ENCODE measurements around the gene MLX. TPM values are rescaled to one million over a fixed set of nuclear protein-coding genes. Genes with fewer than 3 reads are reported as not detected.

MLX gene
- total RNA-seq, 1 experiment from 2014 or later: 37.5 TPM

DNA sequence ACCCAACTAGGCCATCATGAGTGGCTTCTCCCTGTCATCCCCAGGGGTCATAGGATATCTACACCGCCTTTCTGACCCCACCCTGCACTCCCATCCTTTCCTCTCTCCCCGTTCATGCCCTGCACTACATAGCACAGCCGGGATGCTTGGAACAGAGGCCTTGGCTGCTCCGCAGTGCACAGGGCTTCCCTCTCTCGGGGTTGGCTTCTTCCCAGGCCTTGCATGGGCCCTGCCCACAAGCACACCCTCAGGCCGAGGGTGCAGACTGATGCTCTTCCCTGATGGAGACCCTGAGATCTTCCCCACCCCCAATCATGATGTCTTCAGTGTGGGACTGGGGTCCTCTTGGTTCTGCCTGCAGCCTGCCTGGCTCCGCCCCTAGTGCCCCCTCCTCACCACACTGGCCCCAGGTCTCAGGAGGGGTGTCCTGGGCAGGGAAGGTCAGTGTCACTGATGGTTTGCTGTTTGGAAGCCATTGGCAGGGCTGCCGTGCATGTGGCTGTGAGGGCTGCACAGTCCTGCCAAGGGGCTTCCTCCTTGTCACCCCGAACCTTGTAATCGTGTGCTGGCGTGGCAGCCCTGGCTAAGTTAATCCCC, 45.1 kb upstream of the MLX start:
- H3K4me1 Mint-ChIP-seq (ENCODE audit: low read depth, unreplicated experiment): peaks cover 62% of the 10 kb centered on the region
- H3K36me3 ChIP-seq (ENCODE audit: control insufficient read depth, insufficient read depth, low read length): peaks cover 1% of the 10 kb centered on the region
- no TSS peak for BruUV-seq (replicated peaks)
- H3K4me1 ChIP-seq: peaks cover 64% of the 10 kb centered on the region
- no peaks in the 10 kb centered on the region for H3K9me3 ChIP-seq
- DNase-seq: no peak
- TF ChIP-seq, protein P1, sequence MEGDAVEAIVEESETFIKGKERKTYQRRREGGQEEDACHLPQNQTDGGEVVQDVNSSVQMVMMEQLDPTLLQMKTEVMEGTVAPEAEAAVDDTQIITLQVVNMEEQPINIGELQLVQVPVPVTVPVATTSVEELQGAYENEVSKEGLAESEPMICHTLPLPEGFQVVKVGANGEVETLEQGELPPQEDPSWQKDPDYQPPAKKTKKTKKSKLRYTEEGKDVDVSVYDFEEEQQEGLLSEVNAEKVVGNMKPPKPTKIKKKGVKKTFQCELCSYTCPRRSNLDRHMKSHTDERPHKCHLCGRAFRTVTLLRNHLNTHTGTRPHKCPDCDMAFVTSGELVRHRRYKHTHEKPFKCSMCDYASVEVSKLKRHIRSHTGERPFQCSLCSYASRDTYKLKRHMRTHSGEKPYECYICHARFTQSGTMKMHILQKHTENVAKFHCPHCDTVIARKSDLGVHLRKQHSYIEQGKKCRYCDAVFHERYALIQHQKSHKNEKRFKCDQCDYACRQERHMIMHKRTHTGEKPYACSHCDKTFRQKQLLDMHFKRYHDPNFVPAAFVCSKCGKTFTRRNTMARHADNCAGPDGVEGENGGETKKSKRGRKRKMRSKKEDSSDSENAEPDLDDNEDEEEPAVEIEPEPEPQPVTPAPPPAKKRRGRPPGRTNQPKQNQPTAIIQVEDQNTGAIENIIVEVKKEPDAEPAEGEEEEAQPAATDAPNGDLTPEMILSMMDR (IDR thresholded peaks at IDR 0.05; ENCODE audit: insufficient read depth in 1 of 2, low read depth in 1 of 2, low read length in 1 of 2, severe bottlenecking in 1 of 2, unreplicated experiment in 1 of 2): no peak
- ChIA-PET POLR2A (no interaction called here), CTCF (no interaction called here)
- intact Hi-C loops (cut with micrococcal nuclease; ENCODE audit: unreplicated experiment): no loop called here
- no peak overlapping the region for H3K4me3 ChIP-seq (ENCODE audit: low read depth, low read length)
- no peaks in the 10 kb centered on the region for H3K9me3 Mint-ChIP-seq (ENCODE audit: unreplicated experiment)
- H3K27ac Mint-ChIP-seq (ENCODE audit: unreplicated experiment): peak overlapping the region; percentile 90
- H3K27me3 Mint-ChIP-seq (ENCODE audit: insufficient read depth, unreplicated experiment): no peaks in the 10 kb centered on the region
- no peak overlapping the region for H3K4me3 Mint-ChIP-seq (ENCODE audit: unreplicated experiment)
- H3K27me3 ChIP-seq (replicated peaks; ENCODE audit: control insufficient read depth, insufficient read depth, low read length): no peaks in the 10 kb centered on the region
- peaks cover 35% of the 10 kb centered on the region for H3K36me3 Mint-ChIP-seq (ENCODE audit: insufficient read depth, unreplicated experiment)

DNA sequence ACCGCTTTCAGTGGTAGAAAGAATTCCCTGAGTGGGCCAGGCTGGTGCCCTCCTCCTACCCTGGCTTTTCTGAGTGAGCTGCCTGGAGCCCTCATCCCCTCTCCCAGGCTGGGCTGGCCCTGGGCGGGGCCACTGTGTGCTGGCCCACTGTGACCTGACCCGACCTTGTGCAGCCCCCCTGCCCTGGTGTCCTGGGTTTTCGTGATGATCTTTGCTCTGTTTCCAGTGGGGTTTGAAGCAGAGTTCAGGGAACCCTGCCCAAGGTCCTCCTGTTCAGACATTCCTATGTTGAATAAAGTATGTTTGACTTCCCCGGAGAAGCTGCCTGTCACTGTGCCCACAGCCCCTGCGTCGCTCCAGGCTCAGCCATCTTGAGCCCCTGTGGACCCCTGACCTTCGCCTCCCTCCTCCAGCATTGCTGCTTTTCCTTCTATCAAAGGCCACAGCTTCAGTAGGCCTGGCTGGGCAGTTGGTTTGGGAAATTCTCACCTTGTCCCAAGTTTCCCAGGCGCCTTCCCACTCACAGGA, 44.6 kb upstream of the MLX start:
- BruUV-seq (replicated peaks): no TSS peak
- intact Hi-C loops (cut with micrococcal nuclease; ENCODE audit: unreplicated experiment): no loop called here
- no peaks in the 10 kb centered on the region for H3K27me3 ChIP-seq (replicated peaks; ENCODE audit: control insufficient read depth, insufficient read depth, low read length)
- H3K4me3 ChIP-seq (ENCODE audit: low read depth, low read length): no peak overlapping the region
- peaks cover 69% of the 10 kb centered on the region for H3K4me1 ChIP-seq
- Mint-ChIP-seq H3K4me3 (ENCODE audit: unreplicated experiment) (no peak overlapping the region), H3K4me1 (ENCODE audit: low read depth, unreplicated experiment) (peaks cover 66% of the 10 kb centered on the region), H3K36me3 (ENCODE audit: insufficient read depth, unreplicated experiment) (peaks cover 31% of the 10 kb centered on the region), H3K9me3 (ENCODE audit: unreplicated experiment) (no peaks in the 10 kb centered on the region), H3K27me3 (ENCODE audit: insufficient read depth, unreplicated experiment) (no peaks in the 10 kb centered on the region), H3K27ac (ENCODE audit: unreplicated experiment) (peak overlapping the region; percentile 90)
- DNase-seq: no peak
- CTCF ChIA-PET: interaction anchor here (0.8 to 0.9 kb wide), 2 partner anchors 19 to 94 kb away, joined by 3 read pairs; no protein-coding TSS in a partner anchor
- no peaks in the 10 kb centered on the region for H3K9me3 ChIP-seq
- TF ChIP-seq, protein P1 (IDR thresholded peaks at IDR 0.05; ENCODE audit: insufficient read depth in 1 of 2, low read depth in 1 of 2, low read length in 1 of 2, severe bottlenecking in 1 of 2, unreplicated experiment in 1 of 2): no peak
- peaks cover 1% of the 10 kb centered on the region; the same call in 1 of the 2 replicates for H3K36me3 ChIP-seq (ENCODE audit: control insufficient read depth, insufficient read depth, low read length)
- POLR2A ChIA-PET: interaction anchor here (0.6 kb wide), 1 partner anchor 10 kb away, joined by 4 read pairs; no protein-coding TSS in a partner anchor

DNA sequence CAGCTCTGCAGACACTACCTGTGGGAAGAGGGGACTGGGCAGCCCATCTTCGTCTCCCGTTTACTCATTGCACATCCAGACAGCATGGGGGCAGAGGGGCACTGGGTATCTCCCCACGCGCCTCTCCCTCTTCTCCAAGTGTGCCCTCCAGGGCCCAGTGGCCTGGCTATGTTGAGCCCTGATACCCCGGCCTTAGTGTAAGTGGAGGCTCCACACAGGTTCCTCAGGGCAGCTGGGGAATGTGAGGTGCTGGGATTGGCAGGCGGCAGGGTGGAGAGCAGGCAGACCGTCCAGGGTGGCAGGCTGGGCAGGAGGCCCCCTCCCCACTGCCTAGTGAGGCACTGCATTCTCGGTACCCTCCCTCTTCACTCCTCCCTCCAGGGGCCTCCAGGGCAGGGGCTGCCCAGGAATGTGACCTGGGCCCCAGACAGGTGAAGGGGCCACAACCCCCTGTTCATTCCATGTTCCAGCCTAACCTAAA, 44.1 kb upstream of the MLX start:
- no TSS peak for BruUV-seq (replicated peaks)
- no peaks in the 10 kb centered on the region for H3K9me3 ChIP-seq
- Mint-ChIP-seq H3K36me3 (ENCODE audit: insufficient read depth, unreplicated experiment) (peaks cover 26% of the 10 kb centered on the region), H3K4me3 (ENCODE audit: unreplicated experiment) (no peak overlapping the region), H3K27ac (ENCODE audit: unreplicated experiment) (peak overlapping the region; percentile 90), H3K4me1 (ENCODE audit: low read depth, unreplicated experiment) (peaks cover 69% of the 10 kb centered on the region), H3K9me3 (ENCODE audit: unreplicated experiment) (no peaks in the 10 kb centered on the region), H3K27me3 (ENCODE audit: insufficient read depth, unreplicated experiment) (no peaks in the 10 kb centered on the region)
- peak; percentile 30 to 47 for DNase-seq
- no peaks in the 10 kb centered on the region for H3K27me3 ChIP-seq (replicated peaks; ENCODE audit: control insufficient read depth, insufficient read depth, low read length)
- TF ChIP-seq, protein P1 (IDR thresholded peaks at IDR 0.05; ENCODE audit: insufficient read depth in 1 of 2, low read depth in 1 of 2, low read length in 1 of 2, severe bottlenecking in 1 of 2, unreplicated experiment in 1 of 2): no peak
- H3K4me3 ChIP-seq (ENCODE audit: low read depth, low read length): no peak overlapping the region
- peaks cover 1% of the 10 kb centered on the region; the same call in 1 of the 2 replicates for H3K36me3 ChIP-seq (ENCODE audit: control insufficient read depth, insufficient read depth, low read length)
- intact Hi-C loops (cut with micrococcal nuclease; ENCODE audit: unreplicated experiment): no loop called here
- ChIA-PET POLR2A (interaction anchor here (0.6 kb wide), 1 partner anchor 10 kb away, joined by 4 read pairs; no protein-coding TSS in a partner anchor), CTCF (interaction anchor here (0.8 to 0.9 kb wide), 3 partner anchors 18 to 94 kb away, joined by 3 read pairs; partner anchors contain the start of gene PSMC3IP)
- peaks cover 67% of the 10 kb centered on the region for H3K4me1 ChIP-seq
